ENCODE data around the gene ZNF222. TPM values are rescaled to one million over a fixed set of nuclear protein-coding genes. Genes with fewer than 3 reads are reported as not detected.

Gene ZNF222
- total and polyA plus RNA-seq, 4 donors, result 2.5 to 5.9 (median 4.0) TPM

GRCh38 chr19:43983912-43984686 is 41.1 kb upstream of the ZNF222 start, which contains the start of gene ZNF155:
TSS of gene ZNF155 (plus strand) at chr19:43984188. CDS start at chr19:43988544, 4,356 bp downstream.
- peaks cover 0 to 8% (median 4%) of the 10 kb centered on the region in 4 donors for H3K36me3 ChIP-seq (ENCODE audit: control insufficient read depth in 4 of 4, insufficient read depth in 4 of 4, low read length in 4 of 4)
- H3K27me3 ChIP-seq (ENCODE audit: control insufficient read depth in 3 of 3, insufficient read depth in 3 of 3, low read length in 2 of 3), result no peaks in the 10 kb centered on the region
- peak within 1 kb of the TSS; percentile 92 for H3K4me3 ChIP-seq
- H3K27ac ChIP-seq (ENCODE audit: low read depth in 1 of 2, low read length in 1 of 2), result peak within 1 kb of the TSS in 1 of 2 donors; percentile 73
- peaks cover 0 to 3% (median 2%) of the 10 kb centered on the region in 4 donors for H3K9me3 ChIP-seq (ENCODE audit: control insufficient read depth in 4 of 4, insufficient read depth in 3 of 4, low read length in 3 of 4)
- 0 to 1% methylated on average over 40 of the region's 40 CpGs for WGBS, 2 donors
- peak within 1 kb of the TSS; percentile 42 to 88 for H3K9ac ChIP-seq (ENCODE audit: insufficient read depth in 1 of 2, low read length in 2 of 2)
- peaks cover 0 to 5% (median 0%) of the 10 kb centered on the region in 5 donors for H3K4me1 ChIP-seq (ENCODE audit: control insufficient read depth in 5 of 5, insufficient read depth in 5 of 5, low read length in 5 of 5)
- TF ChIP-seq CTCF (IDR thresholded peaks at IDR 0.05; ENCODE audit: control extremely low read depth, extremely low read depth), result no peak
- peak; percentile 96 for ATAC-seq (ENCODE audit: insufficient read depth, low FRiP score)
- DNase-seq, result peak; percentile 95 to 99 (median 98)

- ATAC-seq (ENCODE audit: insufficient read depth, low FRiP score) (no peak), DNase-seq (peak in 1 of 3 donors; percentile 24)
- H3K4me1 ChIP-seq (ENCODE audit: control insufficient read depth in 5 of 5, insufficient read depth in 5 of 5, low read length in 5 of 5), result peaks cover 0 to 5% (median 0%) of the 10 kb centered on the region in 5 donors
- H3K9ac ChIP-seq (ENCODE audit: insufficient read depth in 1 of 2, low read length in 2 of 2), result peak overlapping the region; percentile 42 to 88
- WGBS, 2 donors, result 1 to 2% methylated on average over 14 of the region's 14 CpGs
- H3K9me3 ChIP-seq (ENCODE audit: control insufficient read depth in 4 of 4, insufficient read depth in 3 of 4, low read length in 3 of 4), result peaks cover 0 to 4% (median 3%) of the 10 kb centered on the region in 4 donors
- H3K4me3 ChIP-seq, result peak overlapping the region; percentile 92
- no peaks in the 10 kb centered on the region for H3K27me3 ChIP-seq (ENCODE audit: control insufficient read depth in 3 of 3, insufficient read depth in 3 of 3, low read length in 2 of 3)
- peaks cover 0 to 14% (median 7%) of the 10 kb centered on the region in 4 donors for H3K36me3 ChIP-seq (ENCODE audit: control insufficient read depth in 4 of 4, insufficient read depth in 4 of 4, low read length in 4 of 4)
- H3K27ac ChIP-seq (ENCODE audit: low read depth in 1 of 2, low read length in 1 of 2), result peak overlapping the region in 1 of 2 donors; percentile 73
- no peak for TF ChIP-seq CTCF (IDR thresholded peaks at IDR 0.05; ENCODE audit: control extremely low read depth, extremely low read depth)
Observed at GRCh38 chr19:43984687-43985000, 40.5 kb upstream of the ZNF222 start.

- no peak for DNase-seq
- TF ChIP-seq CTCF (IDR thresholded peaks at IDR 0.05; ENCODE audit: control extremely low read depth, extremely low read depth), result no peak
- Histone ChIP-seq H3K36me3 (ENCODE audit: control insufficient read depth in 4 of 4, insufficient read depth in 4 of 4, low read length in 4 of 4) (peaks cover 16 to 34% (median 27%) of the 10 kb centered on the region in 4 donors), H3K4me3 (no peak overlapping the region), H3K9ac (ENCODE audit: insufficient read depth in 1 of 2, low read length in 2 of 2) (no peak overlapping the region), H3K27ac (ENCODE audit: low read depth in 1 of 2, low read length in 1 of 2) (no peak overlapping the region), H3K9me3 (ENCODE audit: control insufficient read depth in 4 of 4, insufficient read depth in 3 of 4, low read length in 3 of 4) (peaks cover 0 to 18% (median 6%) of the 10 kb centered on the region in 4 donors), H3K27me3 (ENCODE audit: control insufficient read depth in 3 of 3, insufficient read depth in 3 of 3, low read length in 2 of 3) (no peaks in the 10 kb centered on the region), H3K4me1 (ENCODE audit: control insufficient read depth in 5 of 5, insufficient read depth in 5 of 5, low read length in 5 of 5) (peaks cover 0 to 5% (median 0%) of the 10 kb centered on the region in 5 donors)
- WGBS, 2 donors, result 92 to 93% methylated on average over 10 of the region's 10 CpGs
- ATAC-seq (ENCODE audit: insufficient read depth, low FRiP score), result no peak
Observed at GRCh38 chr19:43997631-43998290, 27.4 kb upstream of the ZNF222 start.
